Heart right ventricle (tissue), 16 donors: Measurements from ENCODE around the gene CELF4. TPM values are rescaled to one million over a fixed set of nuclear protein-coding genes. Genes with fewer than 3 reads are reported as not detected.
A peak's percentile ranks its signal among the peaks of the same experiment; 100 is the strongest.

Source experiments
- ATAC-seq, 8 donors: fragments of 200-7000 bp; cut with Tn5 transposase; one replicate each; pipeline ENCODE4 v1.9.1; 2020; ENCODE audit warnings: mild to moderate bottlenecking in 8 of 8, moderate library complexity in 8 of 8, moderate number of reproducible peaks in 1 of 8
- DNase-seq, 2 donors: peaks; one replicate each; pipeline ENCODE4 v3.0.0-alpha.2; 2020
- H3K27ac ChIP-seq, 10 donors: fragments of 200-600 bp; sonication (generic) in 2 of 10; one replicate each; pipeline versions ENCODE4 v1.5.0 to v1.8.0; 2020 to 2022; ENCODE audit warnings: mild to moderate bottlenecking in 3 of 10
- H3K27me3 ChIP-seq, 7 donors: fragments of 200-600 bp; one replicate each; pipeline ENCODE4 v1.8.0; 2021 to 2022; ENCODE audit warnings: mild to moderate bottlenecking in 2 of 7
- H3K36me3 ChIP-seq, 9 donors: fragments of 200-600 bp; sonication (generic) in 1 of 9; one replicate each; pipeline versions ENCODE4 v1.5.0 to v1.8.0; 2020 to 2022; ENCODE audit warnings: mild to moderate bottlenecking in 2 of 9
- H3K4me1 ChIP-seq, 9 donors: fragments of 200-600 bp; sonication (generic) in 1 of 9; one replicate each; pipeline versions ENCODE4 v1.5.0 to v1.8.0; 2020 to 2022; ENCODE audit warnings: mild to moderate bottlenecking in 4 of 9
- H3K4me3 ChIP-seq, 10 donors: fragments of 200-600 bp; sonication (generic) in 2 of 10; one replicate each; pipeline versions ENCODE4 v1.5.0 to v1.8.0; 2020 to 2022; ENCODE audit warnings: mild to moderate bottlenecking in 7 of 10, moderate library complexity in 2 of 10
- H3K9me3 ChIP-seq, 11 donors: fragments of 200-600 bp in 10 of 11; sonication (generic) in 2 of 11; one replicate each; pipeline versions ENCODE4 v1.5.0 to v1.8.0; 2013 to 2022; ENCODE audit warnings: mild to moderate bottlenecking in 2 of 11, control low read depth in 1 of 11, moderate library complexity in 1 of 11
- WGBS, 2 donors: extraction: QIAGEN DNeasy Blood & Tissue Kit; methylation state at CpG; one replicate each; pipeline ENCODE4 v1.1.7; 2013; ENCODE audit warnings: inconsistent platforms in 1 of 2; 5-methylcytosine and 5-hydroxymethylcytosine counted together
- intact Hi-C, 10 donors: fragments of 100-400 bp; cut with DNase I; formaldehyde crosslinking; loops; one replicate each; pipeline versions ENCODE4 v1.11.1 to v1.14.2; 2022
- polyA plus RNA-seq, 2 donors: library from polyadenylated mRNA; stranded (reverse); fragments of 200-250 nt; gene quantifications; one replicate each; pipeline ENCODE4 v1.2.3, GENCODE V29; 2013
- total RNA-seq, 10 donors: library from RNA; stranded (reverse); fragmentation: NEBNext Ultra II Directional in 3 of 10; extraction: Animal tissue kit (Norgen Biotek cat#: 25700) in 3 of 10; gene quantifications; one replicate each; pipeline versions ENCODE4 v1.2.1 to v1.2.4, GENCODE V29; 2021 to 2023
- TF ChIP-seq, protein P1 (sequence below), 9 donors: fragments of 200-600 bp; sonication (generic) in 2 of 9; IDR thresholded peaks; one replicate each; pipeline versions ENCODE4 v1.5.0 to v1.8.0; 2021 to 2022; ENCODE audit warnings: antibody characterized with exemption in 9 of 9, mild to moderate bottlenecking in 5 of 9, moderate library complexity in 1 of 9
- donor health status: Arrhythmogenic right ventricular cardiomyopathy.
- donor health status: ischemic (EF 13 %, LVEDD 7.1; RV severe dilation, severe dysfunction).
- donor health status: healthy with polysubstance abuse.
- donor health status: DM: no; HTN: yes; CAD: no.
- donor health status: DM: no; HTN: no; CAD: no.
- donor health status: ischemic (EF 25% LVEDD 6.9; RV normal size, moderate dysfunction).
- donor health status: ischemic (EF 25% LVEDD 5.7; RV mildly dilated, moderate dysfunction).
- donor health status: healthy.
- donor health status: DM: yes; HTN: yes; CAD: no.
- donor health status: Ischemic cardiomyopathy.
- donor health status: ischemic (EF 35%, LVEDD 5.7; RV mildly dilated, moderate dysfunction).
- donor health status: nonischemic (EF 11% LVEDD 7.7; RV severe dilation, severe dysfunction).
- donor health status: DM: yes; HTN: yes; CAD: no.
- donor health status: PGD.
- donor health status: ischemic (EF 29% LVEDD 5.4; RV normal size, mild dysfunction).
- donor health status: nonischemic (EF 23%, LVEDD 6.1; RV moderate dilation, normal function).

CELF4 gene
- total and polyA plus RNA-seq, 12 donors, result 0.07 to 1.2 (median 0.31) TPM; not detected in 1

DNA sequence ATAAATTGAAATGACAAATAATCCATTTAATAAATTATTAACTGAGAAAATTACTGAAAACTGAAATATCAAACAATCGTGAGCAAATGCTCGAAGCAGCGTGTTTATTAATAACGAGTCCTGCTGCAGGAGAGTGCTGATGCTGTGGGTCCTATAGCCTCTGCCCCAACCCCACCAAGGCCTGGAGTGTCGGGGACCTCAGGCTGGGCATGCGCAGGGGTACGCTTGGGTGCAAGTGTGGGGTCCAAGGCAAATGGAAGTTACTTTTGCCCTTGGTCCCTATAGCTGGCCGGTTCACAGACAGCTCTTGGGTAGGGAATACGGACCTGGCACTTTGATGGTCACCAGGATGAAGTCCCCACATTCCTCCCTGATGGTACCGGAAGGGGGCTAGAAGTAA lies 43.3 kb upstream of the CELF4 start:
- DNase-seq (no peak), ATAC-seq (no peak)
- H3K9me3 ChIP-seq, result peaks cover 0 to 3% (median 0%) of the 10 kb centered on the region in 11 donors
- TF ChIP-seq, protein P1, sequence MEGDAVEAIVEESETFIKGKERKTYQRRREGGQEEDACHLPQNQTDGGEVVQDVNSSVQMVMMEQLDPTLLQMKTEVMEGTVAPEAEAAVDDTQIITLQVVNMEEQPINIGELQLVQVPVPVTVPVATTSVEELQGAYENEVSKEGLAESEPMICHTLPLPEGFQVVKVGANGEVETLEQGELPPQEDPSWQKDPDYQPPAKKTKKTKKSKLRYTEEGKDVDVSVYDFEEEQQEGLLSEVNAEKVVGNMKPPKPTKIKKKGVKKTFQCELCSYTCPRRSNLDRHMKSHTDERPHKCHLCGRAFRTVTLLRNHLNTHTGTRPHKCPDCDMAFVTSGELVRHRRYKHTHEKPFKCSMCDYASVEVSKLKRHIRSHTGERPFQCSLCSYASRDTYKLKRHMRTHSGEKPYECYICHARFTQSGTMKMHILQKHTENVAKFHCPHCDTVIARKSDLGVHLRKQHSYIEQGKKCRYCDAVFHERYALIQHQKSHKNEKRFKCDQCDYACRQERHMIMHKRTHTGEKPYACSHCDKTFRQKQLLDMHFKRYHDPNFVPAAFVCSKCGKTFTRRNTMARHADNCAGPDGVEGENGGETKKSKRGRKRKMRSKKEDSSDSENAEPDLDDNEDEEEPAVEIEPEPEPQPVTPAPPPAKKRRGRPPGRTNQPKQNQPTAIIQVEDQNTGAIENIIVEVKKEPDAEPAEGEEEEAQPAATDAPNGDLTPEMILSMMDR (IDR thresholded peaks at IDR 0.05), result no peak
- peaks cover 0 to 4% (median 0%) of the 10 kb centered on the region in 9 donors for H3K4me1 ChIP-seq
- H3K27ac ChIP-seq, result no peak overlapping the region
- WGBS, 2 donors, result 93 to 96% methylated on average over 10 of the region's 10 CpGs
- intact Hi-C loops, result no loop called here
- no peak overlapping the region for H3K4me3 ChIP-seq
- H3K27me3 ChIP-seq, result peaks cover 0 to 28% (median 0%) of the 10 kb centered on the region in 7 donors
- H3K36me3 ChIP-seq, result no peaks in the 10 kb centered on the region

- intact Hi-C loops, result no loop called here
- ATAC-seq (no peak), DNase-seq (no peak)
- Histone ChIP-seq H3K27ac (no peak overlapping the region), H3K9me3 (peaks cover 0 to 9% (median 0%) of the 10 kb centered on the region in 11 donors), H3K4me3 (no peak overlapping the region), H3K36me3 (no peaks in the 10 kb centered on the region), H3K27me3 (peaks cover 0 to 23% (median 0%) of the 10 kb centered on the region in 7 donors), H3K4me1 (peaks cover 0 to 4% (median 0%) of the 10 kb centered on the region in 9 donors)
- WGBS, 2 donors, result 90 to 91% methylated on average over 11 of the region's 11 CpGs
- TF ChIP-seq, protein P1 (IDR thresholded peaks at IDR 0.05), result no peak
Measured at GRCh38 chr18:37607281-37607680, 41.7 kb upstream of the CELF4 start.

GRCh38 chr18:37604032-37604431 lies 38.4 kb upstream of the CELF4 start:
- DNase-seq (no peak), ATAC-seq (peak in 4 of 8 donors; percentile 35 to 58 (median 44))
- Histone ChIP-seq H3K27ac (no peak overlapping the region), H3K27me3 (peaks cover 0 to 9% (median 0%) of the 10 kb centered on the region in 7 donors), H3K4me1 (no peaks in the 10 kb centered on the region), H3K36me3 (no peaks in the 10 kb centered on the region), H3K9me3 (peaks cover 0 to 9% (median 0%) of the 10 kb centered on the region in 11 donors), H3K4me3 (no peak overlapping the region)
- intact Hi-C loops, result no loop called here
- WGBS, 2 donors, result 63 to 73% methylated on average over 4 of the region's 4 CpGs
- TF ChIP-seq, protein P1 (IDR thresholded peaks at IDR 0.05), result no peak

DNA sequence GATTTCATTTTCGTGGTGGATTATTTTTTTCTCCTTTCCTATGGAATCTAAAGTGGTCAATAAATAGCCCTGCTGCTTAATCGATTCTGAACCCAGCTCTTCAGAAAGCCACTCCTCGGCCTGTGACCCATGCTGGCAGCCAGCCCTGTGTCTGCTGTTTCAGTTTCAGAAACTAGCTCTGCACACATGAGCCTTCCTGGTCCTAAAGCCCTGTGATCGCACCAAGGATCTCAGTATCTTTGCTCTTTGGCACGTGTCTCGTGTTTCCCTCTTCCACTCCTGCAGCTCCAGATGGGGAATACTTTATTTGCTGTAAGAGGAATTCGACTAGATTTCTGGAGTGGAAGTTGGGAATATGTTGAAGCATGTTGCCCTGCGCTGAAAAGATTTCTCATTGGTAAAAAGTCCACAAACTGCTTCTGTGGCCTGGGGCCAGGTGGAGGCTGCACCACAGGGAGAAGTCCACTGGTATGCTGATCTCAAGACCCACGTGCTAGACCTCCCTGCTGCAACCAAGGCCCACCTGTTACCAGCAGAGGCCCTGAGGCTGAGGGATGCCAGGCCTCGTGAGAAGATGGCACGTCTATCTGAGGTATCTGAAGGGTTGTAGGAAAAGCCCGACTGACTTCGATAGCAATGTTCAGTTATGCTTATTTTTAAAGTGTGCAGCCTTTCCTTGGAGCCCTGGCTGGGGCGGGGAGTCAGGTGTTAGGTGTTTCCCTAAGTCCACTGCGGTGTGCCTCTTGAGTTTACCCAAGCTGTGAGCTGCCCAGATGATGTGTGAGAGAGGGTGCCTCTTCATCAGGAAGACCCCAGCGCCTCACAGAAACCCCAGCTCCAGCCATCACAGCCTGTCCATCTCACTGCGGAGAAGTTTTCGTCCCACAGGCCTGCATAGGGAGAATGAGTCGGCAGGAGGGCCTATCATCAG lies 33.6 kb upstream of the CELF4 start:
- Histone ChIP-seq H3K9me3 (peaks cover 0 to 9% (median 0%) of the 10 kb centered on the region in 11 donors), H3K27me3 (peaks cover 0 to 5% (median 0%) of the 10 kb centered on the region in 7 donors), H3K36me3 (no peaks in the 10 kb centered on the region), H3K4me3 (no peak overlapping the region), H3K4me1 (no peaks in the 10 kb centered on the region), H3K27ac (no peak overlapping the region)
- WGBS, 2 donors, result 65 to 69% methylated on average over 19 of the region's 19 CpGs
- ATAC-seq, result no peak
- no peak for DNase-seq
- intact Hi-C loops, result no loop called here
- TF ChIP-seq, protein P1 (IDR thresholded peaks at IDR 0.05), result no peak
